OCI-LY1 (cell line): ENCODE data around the gene PITPNM1.
"Not testable (repeated sequence)": the region's sequence is repeated elsewhere in the genome, so short reads cannot be mapped to it uniquely, and the experiment has no call there.

Source experiments
- H2AFZ ChIP-seq: fragments of 200-600 bp; sonication (generic), shearing (Covaris generic); 2 replicates; pipeline ENCODE4 v1.6.0; 2014; ENCODE audit warnings: antibody characterized with exemption, mild to moderate bottlenecking, low read length
- H3F3A ChIP-seq: fragments of 200-600 bp; sonication (generic), shearing (Covaris generic); 2 replicates; pipeline ENCODE4 v1.6.0; 2014; ENCODE audit warnings: mild to moderate bottlenecking, antibody characterized with exemption, low read length, moderate library complexity; ENCODE audit not compliant: insufficient read depth
- H3K27ac ChIP-seq: fragments of 200-600 bp; sonication (generic); 2 replicates; pipeline ENCODE4 v1.5.1; 2014; ENCODE audit warnings: low read length, mixed run types, mild to moderate bottlenecking, low read depth; ENCODE audit not compliant: poor library complexity, severe bottlenecking
- H3K27me3 ChIP-seq: fragments of 200-600 bp; sonication (generic); 2 replicates; pipeline ENCODE4 v1.6.0; 2014; ENCODE audit warnings: antibody characterized with exemption, mild to moderate bottlenecking, low read length, moderate library complexity; ENCODE audit not compliant: insufficient read depth
- H3K36me3 ChIP-seq: fragments of 200-600 bp; sonication (generic); 2 replicates; pipeline ENCODE4 v1.6.1; 2014; ENCODE audit warnings: mild to moderate bottlenecking, antibody characterized with exemption, low read length, moderate library complexity, mixed read lengths; ENCODE audit not compliant: insufficient read depth
- H3K4me1 ChIP-seq: fragments of 200-600 bp; sonication (generic); 2 replicates; pipeline ENCODE4 v1.5.1; 2014; ENCODE audit warnings: mild to moderate bottlenecking, low read length, moderate library complexity; ENCODE audit not compliant: insufficient read depth, severe bottlenecking
- H3K4me2 ChIP-seq: fragments of 200-600 bp; sonication (generic), shearing (Covaris generic); 2 replicates; pipeline ENCODE4 v1.6.1; 2014; ENCODE audit warnings: low read length
- H3K4me3 ChIP-seq: fragments of 200-600 bp; sonication (generic); 2 replicates; pipeline ENCODE4 v1.5.1; 2014; ENCODE audit warnings: low read length, low read depth, mild to moderate bottlenecking, mixed read lengths; ENCODE audit not compliant: poor library complexity, severe bottlenecking
- H3K79me2 ChIP-seq: fragments of 200-600 bp; shearing (Covaris generic); 2 replicates; pipeline ENCODE4 v1.6.1; 2016; ENCODE audit warnings: mixed run types, low read length, mixed read lengths; ENCODE audit not compliant: insufficient read depth
- H3K9ac ChIP-seq: fragments of 200-600 bp; sonication (generic), shearing (Covaris generic); 2 replicates; pipeline ENCODE4 v1.6.1; 2014; ENCODE audit warnings: mild to moderate bottlenecking, low read length, mixed read lengths
- H3K9me2 ChIP-seq: fragments of 200-600 bp; sonication (generic), shearing (Covaris generic); 2 replicates; pipeline ENCODE4 v1.6.1; 2014; ENCODE audit warnings: low read depth, mild to moderate bottlenecking, low read length, mixed read lengths
- H3K9me3 ChIP-seq: fragments of 200-600 bp; shearing (Covaris generic); 2 replicates; pipeline ENCODE4 v1.6.1; 2014; ENCODE audit warnings: low read length, mixed read lengths
- H4K20me1 ChIP-seq: fragments of 200-600 bp; sonication (generic), shearing (Covaris generic); 2 replicates; pipeline ENCODE4 v1.6.0; 2016; ENCODE audit warnings: mild to moderate bottlenecking, low read length; ENCODE audit not compliant: insufficient read depth
- CTCF ChIP-seq: fragments of 200-600 bp; sonication (generic), shearing (Covaris generic); IDR thresholded peaks from 2 replicates; pipeline ENCODE4 v1.5.1; 2017; ENCODE audit warnings: mild to moderate bottlenecking, antibody characterized with exemption, low read length, moderate library complexity, mixed read lengths
- EZH2 ChIP-seq: fragments of 200-600 bp; sonication (generic), shearing (Covaris generic); IDR thresholded peaks from 2 replicates; pipeline ENCODE4 v1.8.0; 2017; ENCODE audit warnings: borderline replicate concordance, mixed run types, mild to moderate bottlenecking, antibody characterized with exemption, low read length, moderate library complexity, mixed read lengths

Gene PITPNM1

GRCh38 chr11:67516806-67517205 lies 11.6 kb upstream of the PITPNM1 start:
- H3K9me2 ChIP-seq: no peaks in the 10 kb centered on the region
- TF ChIP-seq CTCF: no peak
- TF ChIP-seq EZH2: no peak
- H3K27ac ChIP-seq: no peak overlapping the region
- no peak overlapping the region for H3K9ac ChIP-seq
- H3K9me3 ChIP-seq: no peaks in the 10 kb centered on the region
- no peaks in the 10 kb centered on the region for H4K20me1 ChIP-seq
- H3K36me3 ChIP-seq: no peaks in the 10 kb centered on the region
- no peaks in the 10 kb centered on the region for H3F3A ChIP-seq
- no peak overlapping the region for H3K4me2 ChIP-seq
- H3K4me3 ChIP-seq: no peak overlapping the region
- H3K4me1 ChIP-seq: no peaks in the 10 kb centered on the region
- H2AFZ ChIP-seq: no peak overlapping the region
- H3K79me2 ChIP-seq: no peaks in the 10 kb centered on the region
- no peaks in the 10 kb centered on the region for H3K27me3 ChIP-seq

- no peaks in the 10 kb centered on the region for H3K36me3 ChIP-seq
- H3K4me2 ChIP-seq: no peak overlapping the region
- no peak overlapping the region for H3K9ac ChIP-seq
- H3K27me3 ChIP-seq: no peaks in the 10 kb centered on the region
- no peak overlapping the region for H2AFZ ChIP-seq
- no peaks in the 10 kb centered on the region for H3F3A ChIP-seq
- H3K27ac ChIP-seq: no peak overlapping the region
- no peaks in the 10 kb centered on the region for H3K9me2 ChIP-seq
- TF ChIP-seq EZH2 (no peak), CTCF (no peak)
- no peaks in the 10 kb centered on the region for H4K20me1 ChIP-seq
- peaks cover under 1% of the 10 kb centered on the region for H3K4me1 ChIP-seq
- no peak overlapping the region for H3K4me3 ChIP-seq
- H3K79me2 ChIP-seq: no peaks in the 10 kb centered on the region
- no peaks in the 10 kb centered on the region for H3K9me3 ChIP-seq
Observed at GRCh38 chr11:67514116-67514515, 9.0 kb upstream of the PITPNM1 start.

DNA sequence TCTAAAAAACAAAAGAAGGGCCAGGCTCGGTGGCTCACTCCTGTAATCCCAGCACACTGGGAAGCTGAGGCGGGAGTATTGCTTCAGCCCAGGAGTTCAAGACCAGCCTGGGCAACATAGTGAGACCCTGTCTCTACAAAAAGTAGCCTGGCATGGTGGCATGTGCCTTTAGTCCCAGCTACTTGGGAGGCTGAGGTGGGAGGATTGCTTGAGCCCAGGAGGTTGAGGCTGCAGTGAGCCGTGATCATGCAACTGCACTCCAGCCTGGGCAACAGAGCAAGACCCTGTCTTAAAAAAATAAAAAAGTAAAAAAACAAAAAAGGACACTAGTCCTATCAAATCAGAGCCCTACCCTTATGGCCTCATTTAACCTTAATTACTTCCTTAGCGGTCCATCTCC lies 6.4 kb upstream of the PITPNM1 start:
- not testable (repeated sequence) for H4K20me1 ChIP-seq, H3K9me3 ChIP-seq, H3K4me2 ChIP-seq, H3F3A ChIP-seq, H3K79me2 ChIP-seq, H3K4me3 ChIP-seq, H3K27ac ChIP-seq, H3K36me3 ChIP-seq, H3K9me2 ChIP-seq, H3K9ac ChIP-seq, H2AFZ ChIP-seq, H3K27me3 ChIP-seq
- peaks cover 16% of the 10 kb centered on the region for H3K4me1 ChIP-seq

- Histone ChIP-seq H3K79me2 (no peaks in the 10 kb centered on the region), H3K4me1 (peaks cover 30% of the 10 kb centered on the region), H3K4me3 (no peak overlapping the region), H4K20me1 (no peaks in the 10 kb centered on the region), H3K36me3 (no peaks in the 10 kb centered on the region; the same call in 1 of the 2 replicates), H3K9me3 (no peaks in the 10 kb centered on the region), H3K9me2 (no peaks in the 10 kb centered on the region), H2AFZ (no peak overlapping the region), H3K4me2 (no peak overlapping the region), H3K9ac (no peak overlapping the region), H3F3A (0 out of 2 replicates have a peak, but pooled peaks cover 3% of the 10 kb centered on the region), H3K27me3 (no peaks in the 10 kb centered on the region), H3K27ac (no peak overlapping the region)
- TF ChIP-seq EZH2: no peak
- no peak for TF ChIP-seq CTCF
Observed at GRCh38 chr11:67510023-67510345, 4.8 kb upstream of the PITPNM1 start.
